HepG2 (cell line): Measurements from ENCODE around the gene OR4N2. TPM values are rescaled to one million over a fixed set of nuclear protein-coding genes. Genes with fewer than 3 reads are reported as not detected.
A peak's percentile ranks its signal among the peaks of the same experiment; 100 is the strongest.
"Not testable (repeated sequence)": the region's sequence is repeated elsewhere in the genome, so short reads cannot be mapped to it uniquely, and the experiment has no call there.

Experiments used
- ATAC-seq: fragments of 200-7000 bp; cut with Tn5 transposase; 3 replicates; pipeline ENCODE4 v1.9.1; 2020; ENCODE audit warnings: mild to moderate bottlenecking, moderate library complexity
- BruUV-seq: library from RNA; stranded (reverse); fragments of 400-500 nt; replicated peaks from 2 replicates; lab custom pipeline; 2021; lab: Mats Ljungman, UMichigan
- CTCF ChIA-PET: fragments of 300-600 bp; formaldehyde crosslinking; extraction: SDS; loops from one replicate; lab custom pipeline; 2021; ENCODE audit warnings: low total read pairs, inconsistent platforms, low intra/inter-chr PET ratio; lab: Yijun Ruan, JAX
- POLR2A ChIA-PET: fragments of 350-600 bp; sonication (Branson Sonifier 250); formaldehyde crosslinking; loops from one replicate; lab custom pipeline; 2020; ENCODE audit warnings: antibody characterized with exemption, inconsistent platforms; lab: Yijun Ruan, JAX
- DNase-seq: peaks from one replicate; pipeline ENCODE4 v3.0.0-alpha.2; 2015; ENCODE audit warnings: low spot score
- FAIRE-seq: peaks from 3 replicates; lab custom pipeline; 2011; peaks lifted over from hg19 to GRCh38; lab: Jason Lieb, UNC
- H2AFZ ChIP-seq: one replicate; pipeline ENCODE4 v1.6.1; 2011; ENCODE audit warnings: low read length, inconsistent platforms
- H3K27ac ChIP-seq: fragments of 300-600 bp; 3 replicates; pipeline ENCODE4 v1.8.0; 2011; ENCODE audit warnings: mixed run types, mild to moderate bottlenecking, mixed read lengths, low read length, inconsistent platforms; ENCODE audit not compliant: insufficient read depth; ENCODE audit errors: extremely low read length
- H3K27me3 ChIP-seq, 2 experiments: fragments of 200-600 bp in 1 of 2; 2 replicates in 1 of 2; 3 replicates in 1 of 2; pipeline versions ENCODE4 v1.6.0 to v1.8.0; 2011; ENCODE audit warnings: low read length in 2 of 2, mild to moderate bottlenecking in 2 of 2, moderate library complexity in 2 of 2, inconsistent platforms in 1 of 2; ENCODE audit not compliant: insufficient read depth in 2 of 2, control insufficient read depth in 1 of 2
- H3K36me3 ChIP-seq, 2 experiments: fragments of 200-600 bp in 1 of 2; replicated peaks in 1 of 2; 2 replicates in 1 of 2; 3 replicates in 1 of 2; pipeline versions ENCODE4 v1.5.1 to v1.8.0; 2011; ENCODE audit warnings: low read length in 2 of 2, inconsistent platforms in 1 of 2; ENCODE audit not compliant: insufficient read depth in 2 of 2, control insufficient read depth in 1 of 2
- H3K4me1 ChIP-seq: 2 replicates; pipeline ENCODE4 v1.5.1; 2012; ENCODE audit warnings: low read length, inconsistent platforms; ENCODE audit not compliant: insufficient read depth
- H3K4me2 ChIP-seq: 2 replicates; pipeline ENCODE4 v1.6.0; 2011; ENCODE audit warnings: low read depth, low read length, inconsistent platforms
- H3K4me3 ChIP-seq, 3 experiments: fragments of 200-600 bp in 1 of 3; sonication (generic), shearing (Covaris generic) in 1 of 3; replicated peaks in 1 of 3; 2 replicates each; pipeline ENCODE4 v1.5.1; 2011 to 2016; ENCODE audit warnings: low read length in 3 of 3, inconsistent platforms in 2 of 3, low read depth in 2 of 3, mild to moderate bottlenecking in 2 of 3, control low read depth in 1 of 3, mixed read lengths in 1 of 3; ENCODE audit not compliant: insufficient read depth in 1 of 3
- H3K79me2 ChIP-seq: one replicate; pipeline ENCODE4 v1.6.1; 2011; ENCODE audit warnings: low read length, inconsistent platforms; ENCODE audit not compliant: insufficient read depth
- H3K9ac ChIP-seq: 2 replicates; pipeline ENCODE4 v1.6.0; 2011; ENCODE audit warnings: mild to moderate bottlenecking, low read depth, low read length, inconsistent platforms; ENCODE audit not compliant: insufficient read depth
- H3K9me3 ChIP-seq: 2 replicates; pipeline ENCODE4 v1.5.1; 2012; ENCODE audit warnings: mild to moderate bottlenecking, low read length
- H4K20me1 ChIP-seq: 2 replicates; pipeline ENCODE4 v1.6.0; 2011; ENCODE audit warnings: inconsistent platforms, mild to moderate bottlenecking, low read length, moderate library complexity; ENCODE audit not compliant: insufficient read depth
- HOXA7 ChIP-seq: sonication (generic); formaldehyde crosslinking; IDR thresholded peaks from 2 replicates; pipeline ENCODE4 v1.8.1; 2022; ENCODE audit warnings: mild to moderate bottlenecking, missing genetic modification reagents, moderate library complexity
- MAFF ChIP-seq: IDR thresholded peaks from 2 replicates; pipeline ENCODE4 v1.6.1; 2011; ENCODE audit warnings: low read depth, low read length, improper control_type of control experiment
- MIER2 ChIP-seq: IDR thresholded peaks from 2 replicates; pipeline ENCODE4 v1.6.1; 2016; ENCODE audit warnings: missing biosample characterization, missing genetic modification reagents
- ZBTB46 ChIP-seq: sonication (generic); formaldehyde crosslinking; IDR thresholded peaks from 2 replicates; pipeline ENCODE4 v1.4.0; 2020; ENCODE audit warnings: mild to moderate bottlenecking, missing genetic modification reagents, borderline replicate concordance
- ZFP36 ChIP-seq: fragments of 150-350 bp; IDR thresholded peaks from 2 replicates; pipeline ENCODE4 v1.6.1; 2018; ENCODE audit warnings: borderline replicate concordance, low read length, low read depth; ENCODE audit not compliant: partially characterized antibody
- ZNF512 ChIP-seq: sonication (generic); formaldehyde crosslinking; IDR thresholded peaks from 2 replicates; pipeline ENCODE4 v1.4.0; 2020; ENCODE audit warnings: mild to moderate bottlenecking, missing genetic modification reagents
- ZNF720 ChIP-seq: sonication (generic); formaldehyde crosslinking; IDR thresholded peaks from 2 replicates; pipeline ENCODE4 v1.4.0; 2020; ENCODE audit warnings: missing genetic modification reagents
- ZSCAN30 ChIP-seq: sonication (generic); formaldehyde crosslinking; IDR thresholded peaks from 2 replicates; pipeline ENCODE4 v1.5.0; 2020; ENCODE audit warnings: mild to moderate bottlenecking, missing genetic modification reagents
- WGBS: methylation state at CpG from one replicate; pipeline ENCODE4 v1.1.6; 2017; ENCODE audit warnings: low lambda C conversion rate; 5-methylcytosine and 5-hydroxymethylcytosine counted together
- in situ Hi-C: cut with HindIII; loops from 2 replicates; pipeline ENCODE4 v1.10.0; 2017; ENCODE audit warnings: low pct_unique_long_range_greater_than_20kb; ENCODE audit not compliant: extremely low pct_ligation_motif_present
- intact Hi-C: fragments of 100-400 bp; cut with micrococcal nuclease; formaldehyde crosslinking; loops from one replicate; pipeline ENCODE4 v1.10.0; 2022; ENCODE audit not compliant: unreplicated experiment
- polyA plus RNA-seq, 8 experiments: library from polyadenylated mRNA; depleted of rRNA in 3 of 8; stranded (reverse) in 7 of 8; unstranded in 1 of 8; fragments of >200 nt; fragmentation: Illumina TruSeq in 4 of 8; extraction: Trizol in 4 of 8; gene quantifications; 2 replicates each; pipeline versions ENCODE4 v1.2.1 to v1.2.3, GENCODE V29; 2011 to 2016; ENCODE audit warnings: low read depth in 4 of 8, missing spikeins in 1 of 8, mixed read lengths in 1 of 8; ENCODE audit not compliant: insufficient read depth in 1 of 8
- total RNA-seq, 5 experiments: library from RNA; depleted of rRNA; stranded (reverse); fragments of >200 nt; fragmentation: Illumina TruSeq; extraction: Trizol; gene quantifications; 2 replicates each; pipeline ENCODE4 v1.2.3, GENCODE V29; 2016; ENCODE audit warnings: low read depth in 1 of 5
- TF ChIP-seq, protein P1 (sequence below): sonication (generic); formaldehyde crosslinking; IDR thresholded peaks from 2 replicates; pipeline ENCODE4 v1.8.0; 2022; ENCODE audit warnings: mild to moderate bottlenecking, missing genetic modification reagents, moderate library complexity
- TF ChIP-seq, protein P2 (sequence below): sonication (generic); formaldehyde crosslinking; IDR thresholded peaks from 2 replicates; pipeline ENCODE4 v1.5.0; 2020; ENCODE audit warnings: mild to moderate bottlenecking, missing genetic modification reagents, moderate library complexity

OR4N2 gene
- total and polyA plus RNA-seq, 2 of the 13 experiments (the other 11 are each of a cell fraction or from before 2014, with no cell fraction given), result not detected

- FAIRE-seq, ATAC-seq, DNase-seq: not testable (repeated sequence)
Observed at GRCh38 chr14:19796520-19797108, 7.0 kb upstream of the OR4N2 start.

DNA sequence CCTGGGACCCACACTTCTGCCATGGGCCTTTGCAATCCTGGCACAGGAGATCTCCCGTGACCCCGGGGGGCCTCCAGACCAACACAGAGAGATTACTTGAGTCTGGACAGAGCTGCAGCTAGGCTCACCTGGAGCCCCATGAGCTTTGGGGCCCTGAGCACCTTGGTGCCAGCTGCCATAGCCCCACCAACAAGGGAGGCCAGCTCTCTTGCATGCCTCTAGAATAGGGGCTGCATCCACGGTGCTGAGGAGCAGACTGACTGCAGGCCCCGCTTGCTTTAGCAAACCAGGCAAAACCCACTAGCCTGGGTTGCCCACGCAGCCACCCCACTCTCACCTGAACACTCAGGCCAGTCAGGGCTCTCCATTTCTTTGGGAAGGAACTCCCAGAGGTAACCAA, 3.7 kb upstream of the OR4N2 start:
- H3K9ac ChIP-seq, result no peak overlapping the region
- ChIA-PET POLR2A (no interaction called here), CTCF (no interaction called here)
- no peaks in the 10 kb centered on the region; a peak in 1 of 5 replicates for H3K27me3 ChIP-seq
- no peak overlapping the region for H3K4me2 ChIP-seq
- H3K36me3 ChIP-seq, result no peaks in the 10 kb centered on the region
- H3K27ac ChIP-seq, result no peak overlapping the region
- in situ Hi-C loops (no loop called here), intact Hi-C loops (no loop called here)
- H2AFZ ChIP-seq, result no peak overlapping the region
- H3K4me1 ChIP-seq, result no peaks in the 10 kb centered on the region
- FAIRE-seq, result no peak
- no peaks in the 10 kb centered on the region for H4K20me1 ChIP-seq
- no peaks in the 10 kb centered on the region for H3K79me2 ChIP-seq
- WGBS, result 37% methylated on average over 5 of the region's 5 CpGs
- peak; percentile 25 for ATAC-seq
- H3K9me3 ChIP-seq, result no peaks in the 10 kb centered on the region
- DNase-seq, result no peak
- BruUV-seq, result no TSS peak
- H3K4me3 ChIP-seq, result no peak overlapping the region
- TF ChIP-seq MAFF (no peak), ZNF720 (no peak), ZBTB46 (no peak), ZNF512 (CRISPR knock-in tag) (no peak), ZFP36 (no peak), HOXA7 (no peak), ZSCAN30 (CRISPR knock-in tag) (no peak), MIER2 (CRISPR knock-in tag) (no peak)
- TF ChIP-seq, protein P1, sequence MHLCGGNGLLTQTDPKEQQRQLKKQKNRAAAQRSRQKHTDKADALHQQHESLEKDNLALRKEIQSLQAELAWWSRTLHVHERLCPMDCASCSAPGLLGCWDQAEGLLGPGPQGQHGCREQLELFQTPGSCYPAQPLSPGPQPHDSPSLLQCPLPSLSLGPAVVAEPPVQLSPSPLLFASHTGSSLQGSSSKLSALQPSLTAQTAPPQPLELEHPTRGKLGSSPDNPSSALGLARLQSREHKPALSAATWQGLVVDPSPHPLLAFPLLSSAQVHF (CRISPR knock-in tag), result no peak

More at GRCh38 chr14:19796520-19797108, 7.0 kb upstream of the OR4N2 start:
- H3K4me1 ChIP-seq, H4K20me1 ChIP-seq, POLR2A ChIA-PET, H3K9me3 ChIP-seq, CTCF ChIA-PET, BruUV-seq, H3K79me2 ChIP-seq, H2AFZ ChIP-seq, H3K4me2 ChIP-seq, intact Hi-C loops, H3K9ac ChIP-seq, H3K27me3 ChIP-seq, H3K27ac ChIP-seq, H3K4me3 ChIP-seq, H3K36me3 ChIP-seq, in situ Hi-C loops: not testable (repeated sequence)
- TF ChIP-seq, protein P2, sequence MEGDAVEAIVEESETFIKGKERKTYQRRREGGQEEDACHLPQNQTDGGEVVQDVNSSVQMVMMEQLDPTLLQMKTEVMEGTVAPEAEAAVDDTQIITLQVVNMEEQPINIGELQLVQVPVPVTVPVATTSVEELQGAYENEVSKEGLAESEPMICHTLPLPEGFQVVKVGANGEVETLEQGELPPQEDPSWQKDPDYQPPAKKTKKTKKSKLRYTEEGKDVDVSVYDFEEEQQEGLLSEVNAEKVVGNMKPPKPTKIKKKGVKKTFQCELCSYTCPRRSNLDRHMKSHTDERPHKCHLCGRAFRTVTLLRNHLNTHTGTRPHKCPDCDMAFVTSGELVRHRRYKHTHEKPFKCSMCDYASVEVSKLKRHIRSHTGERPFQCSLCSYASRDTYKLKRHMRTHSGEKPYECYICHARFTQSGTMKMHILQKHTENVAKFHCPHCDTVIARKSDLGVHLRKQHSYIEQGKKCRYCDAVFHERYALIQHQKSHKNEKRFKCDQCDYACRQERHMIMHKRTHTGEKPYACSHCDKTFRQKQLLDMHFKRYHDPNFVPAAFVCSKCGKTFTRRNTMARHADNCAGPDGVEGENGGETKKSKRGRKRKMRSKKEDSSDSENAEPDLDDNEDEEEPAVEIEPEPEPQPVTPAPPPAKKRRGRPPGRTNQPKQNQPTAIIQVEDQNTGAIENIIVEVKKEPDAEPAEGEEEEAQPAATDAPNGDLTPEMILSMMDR (CRISPR knock-in tag), result peak; percentile 24
- 23% methylated on average over 10 of the region's 10 CpGs for WGBS
